Adrenal gland (tissue), 12 donors: ENCODE data around the gene FGF16. TPM values are rescaled to one million over a fixed set of nuclear protein-coding genes. Genes with fewer than 3 reads are reported as not detected.
A peak's percentile ranks its signal among the peaks of the same experiment; 100 is the strongest.

Experiments used
- DNase-seq, 7 donors: peaks; one replicate each; pipeline ENCODE4 v3.0.0-alpha.2; 2019 to 2020
- H3K27ac ChIP-seq, 5 donors: fragments of 200-600 bp; sonication (generic) in 4 of 5; 1 replicate in 3 of 5; 2 replicates in 2 of 5; pipeline versions ENCODE4 v1.5.1 to v1.8.0; 2016 to 2020; ENCODE audit warnings: mild to moderate bottlenecking in 1 of 5
- H3K27me3 ChIP-seq: fragments of 200-600 bp; 2 replicates; pipeline ENCODE4 v1.8.0; 2021
- H3K36me3 ChIP-seq, 2 donors: fragments of 200-600 bp; replicated peaks in 1 of 2; 1 replicate in 1 of 2; 2 replicates in 1 of 2; pipeline versions ENCODE4 v1.5.1 to v1.8.0; 2018 to 2022
- H3K4me1 ChIP-seq, 2 donors: fragments of 200-600 bp; replicated peaks in 1 of 2; 1 replicate in 1 of 2; 2 replicates in 1 of 2; pipeline versions ENCODE4 v1.5.1 to v1.8.0; 2018 to 2021
- H3K4me3 ChIP-seq, 4 donors: fragments of 200-600 bp; sonication (generic) in 3 of 4; one replicate each; pipeline ENCODE4 v1.5.1; 2016 to 2018
- H3K9me3 ChIP-seq, 3 donors: fragments of 200-600 bp; sonication (generic) in 1 of 3; replicated peaks in 1 of 3; 1 replicate in 2 of 3; 2 replicates in 1 of 3; pipeline versions ENCODE4 v1.5.1 to v1.8.0; 2016 to 2021
- CTCF ChIP-seq, 6 experiments: fragments of 450-650 bp in 4 of 6; fragments of 200-600 bp in 2 of 6; sonication (generic) in 1 of 6; IDR thresholded peaks; 1 replicate in 5 of 6; 2 replicates in 1 of 6; pipeline versions ENCODE4 v1.5.1 to v1.8.0; 2016 to 2021; ENCODE audit warnings: antibody characterized with exemption in 6 of 6, mild to moderate bottlenecking in 2 of 6, moderate library complexity in 1 of 6
- POLR2A ChIP-seq, 2 donors: fragments of 450-650 bp; IDR thresholded peaks; one replicate each; pipeline ENCODE4 v1.6.1; 2017; ENCODE audit warnings: antibody characterized with exemption in 2 of 2, mild to moderate bottlenecking in 2 of 2, moderate library complexity in 1 of 2
- WGBS, 4 donors: extraction: QIAGEN DNeasy Blood & Tissue Kit in 2 of 4; methylation state at CpG; one replicate each; pipeline versions ENCODE4 v1.1.5 to v1.1.7; 2013 to 2017; 5-methylcytosine and 5-hydroxymethylcytosine counted together
- intact Hi-C, 2 donors: fragments of 100-400 bp; cut with DNase I; formaldehyde crosslinking; loops; one replicate each; pipeline versions ENCODE4 v1.14.1 to v1.15.0; 2022 to 2023
- polyA plus RNA-seq, 3 donors: library from polyadenylated mRNA; stranded (reverse); fragments of 200-250 nt in 2 of 3; fragments of 350-450 nt in 1 of 3; fragmentation: Illumina TruSeq in 1 of 3; extraction: RNeasy Lipid Tissue Mini Kit (QIAGEN cat#74804) in 1 of 3; gene quantifications; one replicate each; pipeline ENCODE4 v1.2.3, GENCODE V29; 2013 to 2014
- total RNA-seq, 9 donors: library from RNA; depleted of rRNA in 4 of 9; stranded (reverse); fragments of >200 nt in 4 of 9; fragments of 120-200 nt in 1 of 9; fragmentation: NEBNext Ultra II Directional in 1 of 9; extraction: Animal tissue kit (Norgen Biotek cat#: 25700) in 1 of 9; gene quantifications; one replicate each; pipeline versions ENCODE4 v1.1.0 to v1.2.4, GENCODE V29; 2013 to 2023
- donor health status: healthy with polysubstance abuse.
- donor health status: Bipolar disorder and iron deficiency.
- donor health status: DM: yes; HTN: yes; CAD: no.
- donor health status: DM: no; HTN: no; CAD: no.
- donor health status: DM: no; HTN: no; CAD: no.
- donor health status: DM: yes; HTN: yes; CAD: no.

The FGF16 gene
- total and polyA plus RNA-seq, 12 donors: 0.06 to 0.18 (median 0.15) TPM; not detected in 9

- WGBS, 4 donors: 21 to 71% (median 55%) methylated on average over 1 to 2 of the region's 2 CpGs
- Histone ChIP-seq H3K4me1 (no peaks in the 10 kb centered on the region), H3K9me3 (no peaks in the 10 kb centered on the region), H3K4me3 (no peak overlapping the region), H3K27me3 (peaks cover 6% of the 10 kb centered on the region), H3K36me3 (no peaks in the 10 kb centered on the region), H3K27ac (no peak overlapping the region)
- intact Hi-C loops: no loop called here
- TF ChIP-seq CTCF (IDR thresholded peaks at IDR 0.05) (no peak), POLR2A (IDR thresholded peaks at IDR 0.05) (no peak)
- no peak for DNase-seq
These were observed 20.4 kb upstream of the FGF16 start for GRCh38 chrX:77426811-77427210.

- no peaks in the 10 kb centered on the region for H3K36me3 ChIP-seq
- no peaks in the 10 kb centered on the region for H3K4me1 ChIP-seq
- no peak for DNase-seq
- H3K9me3 ChIP-seq: no peaks in the 10 kb centered on the region
- H3K27me3 ChIP-seq: peaks cover 6% of the 10 kb centered on the region
- TF ChIP-seq CTCF (IDR thresholded peaks at IDR 0.05) (no peak), POLR2A (IDR thresholded peaks at IDR 0.05) (no peak)
- H3K4me3 ChIP-seq: no peak overlapping the region
- no peak overlapping the region for H3K27ac ChIP-seq
- intact Hi-C loops: no loop called here
- 58 to 93% (median 70%) methylated on average over 1 of the region's 1 CpG for WGBS, 4 donors
These were observed 19.6 kb upstream of the FGF16 start for GRCh38 chrX:77427611-77428010.

DNA sequence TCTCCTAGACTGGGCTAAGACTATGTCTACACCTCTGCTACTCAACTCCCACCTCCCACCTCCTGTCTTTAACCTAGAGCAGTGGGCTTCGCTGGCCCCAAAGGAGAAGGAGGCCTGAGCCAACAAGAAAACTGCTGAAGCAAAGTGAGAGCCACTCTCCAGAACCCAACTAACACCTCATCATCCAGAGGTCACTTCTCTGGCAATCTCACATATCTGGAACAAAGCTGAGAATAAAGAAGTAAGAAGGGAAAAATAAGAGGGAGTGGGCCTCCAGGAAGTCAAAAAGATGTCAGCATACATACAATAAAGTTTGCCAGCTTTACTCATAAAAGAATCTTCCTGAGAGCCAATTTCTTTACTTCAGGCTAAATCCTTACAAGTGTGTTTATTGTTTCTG is 18.6 kb upstream of the FGF16 start:
- H3K36me3 ChIP-seq: no peaks in the 10 kb centered on the region
- TF ChIP-seq POLR2A (IDR thresholded peaks at IDR 0.05) (no peak), CTCF (IDR thresholded peaks at IDR 0.05) (no peak)
- peaks cover 12% of the 10 kb centered on the region for H3K27me3 ChIP-seq
- DNase-seq: no peak
- no peaks in the 10 kb centered on the region for H3K9me3 ChIP-seq
- no peaks in the 10 kb centered on the region for H3K4me1 ChIP-seq
- no peak overlapping the region for H3K27ac ChIP-seq
- WGBS, 4 donors: 47 to 71% (median 55%) methylated on average over 1 of the region's 1 CpG; no CpG with 5 or more reads in 1 of the 4 donors
- intact Hi-C loops: no loop called here
- no peak overlapping the region for H3K4me3 ChIP-seq

- TF ChIP-seq CTCF (IDR thresholded peaks at IDR 0.05) (no peak), POLR2A (IDR thresholded peaks at IDR 0.05) (no peak)
- intact Hi-C loops: no loop called here
- peak in 3 of 7 donors; percentile 7 to 51 (median 15) for DNase-seq
- Histone ChIP-seq H3K4me3 (no peak overlapping the region), H3K27ac (no peak overlapping the region), H3K4me1 (no peaks in the 10 kb centered on the region), H3K9me3 (no peaks in the 10 kb centered on the region), H3K27me3 (peaks cover 10% of the 10 kb centered on the region), H3K36me3 (no peaks in the 10 kb centered on the region)
- 17 to 51% (median 42%) methylated on average over 2 to 5 of the region's 5 CpGs for WGBS, 4 donors
These were observed 16.0 kb upstream of the FGF16 start for GRCh38 chrX:77431227-77431626.
